Natural killer cell treated with Interleukin-12 subunit alpha and Interleukin-12 subunit beta and Interleukin-15 and Interleukin-18, amount 100 ng/mL, for 72 hours (primary cell): ENCODE measurements around the gene SNX9. TPM values are rescaled to one million over a fixed set of nuclear protein-coding genes. Genes with fewer than 3 reads are reported as not detected.

Experiments used
- ATAC-seq, 2 donors: fragments of 150-1000 bp; cut with Tn5 transposase in 1 of 2; sonication (Bioruptor Pico), chemical (Tn5 transposase) in 1 of 2; 2 replicates each; pipeline ENCODE4 v1.10.0; 2021
- DNase-seq: peaks from one replicate; pipeline ENCODE4 v3.0.0; 2022; ENCODE audit warnings: low spot score
- H3K27ac Mint-ChIP-seq, 2 donors: 1 replicate in 1 of 2; 2 replicates in 1 of 2; pipeline ENCODE4 v1.8.0; 2022; ENCODE audit warnings: mixed read lengths in 2 of 2, mild to moderate bottlenecking in 1 of 2, moderate library complexity in 1 of 2
- H3K27me3 Mint-ChIP-seq, 2 donors: 1 replicate in 1 of 2; 2 replicates in 1 of 2; pipeline ENCODE4 v1.8.0; 2022; ENCODE audit warnings: mixed read lengths in 2 of 2
- H3K36me3 Mint-ChIP-seq: one replicate; pipeline ENCODE4 v1.8.0; 2022; ENCODE audit warnings: mixed read lengths
- H3K4me1 Mint-ChIP-seq, 2 donors: 1 replicate in 1 of 2; 2 replicates in 1 of 2; pipeline ENCODE4 v1.8.0; 2022; ENCODE audit warnings: low read depth in 2 of 2, mixed read lengths in 2 of 2, mild to moderate bottlenecking in 1 of 2
- H3K4me3 Mint-ChIP-seq: one replicate; pipeline ENCODE4 v1.8.0; 2022; ENCODE audit warnings: mixed read lengths
- H3K9me3 Mint-ChIP-seq: 2 replicates; pipeline ENCODE4 v1.8.0; 2022; ENCODE audit warnings: mixed read lengths
- total RNA-seq, 2 donors: library from RNA; stranded (reverse); gene quantifications; one replicate each; pipeline ENCODE4 v1.2.3, GENCODE V29; 2022

Gene SNX9
- total RNA-seq = 10 to 100 TPM in 1 of 2 donors, 1 to 10 TPM in 1; 5.4 to 14.6 TPM

DNA sequence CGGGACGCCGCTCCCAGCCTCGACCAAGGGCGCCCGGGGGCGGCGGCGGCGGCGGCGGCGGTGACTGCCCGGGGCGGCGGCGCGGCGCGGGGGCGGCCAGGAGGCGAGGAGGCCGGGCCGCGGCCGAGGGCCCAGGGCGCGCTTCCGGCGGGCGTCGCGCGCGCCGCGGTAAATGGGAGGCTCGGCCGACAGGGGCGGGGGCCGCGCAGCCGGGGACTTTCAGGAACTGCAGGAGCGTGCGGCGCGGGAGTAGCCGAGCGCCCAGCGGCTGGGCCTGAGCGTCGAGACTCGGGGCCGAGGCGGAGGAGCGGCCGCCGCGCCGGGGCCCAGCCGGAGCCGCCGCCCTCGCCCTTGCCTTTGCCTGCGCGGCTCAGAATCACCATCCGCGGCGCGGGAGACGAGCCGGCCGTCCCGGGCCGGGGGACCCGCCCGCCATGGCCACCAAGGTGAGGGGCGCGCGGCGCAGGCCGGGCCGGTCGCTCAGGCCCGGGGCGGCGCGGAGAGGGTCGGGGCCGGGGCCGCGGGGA, at the start of gene SNX9:
TSS of gene SNX9 (plus strand) at position 246 of the 527 bp plus-strand sequence. CDS start at position 435, 189 bp downstream.
- H3K4me3 Mint-ChIP-seq = peak within 1 kb of the TSS; percentile 96

DNA sequence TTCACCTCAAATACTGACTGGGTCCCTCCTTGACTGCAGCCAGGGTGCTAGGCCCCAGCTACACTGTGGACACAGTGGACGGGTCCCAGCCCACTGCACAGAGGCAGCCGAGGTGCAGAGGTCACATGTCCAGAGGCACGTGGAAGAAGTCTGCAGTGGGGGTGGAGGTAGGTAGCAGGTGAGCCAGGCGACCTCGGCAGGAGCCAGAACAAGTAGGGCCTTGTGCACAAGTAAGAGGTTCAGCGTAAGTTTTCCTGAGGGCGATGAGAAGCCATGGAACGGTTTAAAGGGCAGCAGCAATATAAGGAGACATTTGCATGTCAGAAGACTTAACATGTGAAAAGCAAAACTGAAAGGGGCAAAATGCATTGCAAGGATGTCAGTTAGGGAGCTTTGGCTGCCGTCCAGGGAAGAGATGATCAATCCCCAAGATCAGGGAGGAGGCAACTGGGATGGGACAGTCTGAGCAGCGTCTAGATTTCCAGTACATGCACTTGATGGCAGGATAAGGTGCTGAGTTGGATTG, 49.7 kb upstream of the SNX9 start:
- DNase-seq (no peak), ATAC-seq (no peak)
- Mint-ChIP-seq H3K9me3 (no peaks in the 10 kb centered on the region), H3K36me3 (no peaks in the 10 kb centered on the region), H3K4me1 (peaks cover 13 to 19% of the 10 kb centered on the region in 2 donors), H3K27me3 (peaks cover 22 to 29% of the 10 kb centered on the region in 2 donors), H3K27ac (peak overlapping the region in 1 of 2 donors; percentile 30), H3K4me3 (no peak overlapping the region)

More for the DNA sequence above, at the start of gene SNX9:
- Mint-ChIP-seq H3K9me3 (no peaks in the 10 kb centered on the region), H3K4me1 (peaks cover 9 to 12% of the 10 kb centered on the region in 2 donors), H3K36me3 (no peaks in the 10 kb centered on the region), H3K27ac (peak within 1 kb of the TSS; percentile 80 to 93), H3K27me3 (peaks cover 24 to 40% of the 10 kb centered on the region in 2 donors)
- DNase-seq (peak; percentile 82), ATAC-seq (peak; percentile 88 to 95)

DNA sequence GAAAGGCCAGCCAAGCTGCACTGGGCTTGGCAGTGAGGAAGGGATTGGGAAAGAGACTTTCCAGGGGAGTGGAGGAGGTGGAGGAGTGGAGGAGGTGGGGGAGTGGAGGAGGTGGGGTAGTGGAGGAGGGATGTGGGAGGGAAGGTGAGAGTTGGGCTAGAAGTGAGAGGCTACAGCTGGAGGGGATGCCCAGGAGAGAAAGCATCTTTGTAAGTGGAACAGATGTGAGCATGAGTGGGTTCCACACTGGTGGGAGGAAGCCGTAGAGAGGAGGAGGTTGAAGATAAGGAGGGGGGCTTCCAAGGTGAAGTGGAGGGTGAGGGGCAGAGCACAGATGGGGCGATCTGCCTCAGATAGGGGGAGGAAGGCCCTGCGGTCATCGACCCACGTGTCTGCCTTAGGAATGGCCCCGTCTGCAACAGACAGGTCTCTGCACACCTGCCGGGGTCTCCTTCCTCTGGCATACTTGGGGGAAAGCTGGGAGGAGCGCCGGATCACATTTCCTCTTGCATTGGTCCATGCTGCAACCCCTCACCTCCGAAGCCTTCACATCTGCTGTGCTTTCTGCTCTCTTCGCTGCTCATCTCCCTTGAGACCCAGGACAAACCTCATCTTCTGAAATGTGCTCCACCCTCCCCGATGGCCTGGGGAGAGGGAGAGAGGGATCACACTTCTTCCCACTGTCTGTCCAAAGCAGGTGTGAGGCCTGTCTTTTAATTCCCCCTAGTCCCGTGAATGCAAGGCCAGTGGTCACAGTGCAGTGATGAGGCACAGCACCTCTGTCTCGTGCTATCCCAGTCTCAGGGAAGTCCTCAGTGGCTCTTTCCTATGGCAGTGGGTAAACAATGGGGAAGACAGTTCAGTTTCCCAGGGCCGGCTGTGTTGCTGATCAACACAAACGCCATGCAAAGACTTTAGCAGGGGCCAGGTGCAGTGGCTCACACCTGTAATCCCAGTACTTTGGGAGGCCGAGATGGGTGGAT, 48.6 kb upstream of the SNX9 start:
- H3K27me3 Mint-ChIP-seq = peaks cover 22 to 25% of the 10 kb centered on the region in 2 donors
- peak overlapping the region in 1 of 2 donors; percentile 30 for H3K27ac Mint-ChIP-seq
- H3K4me3 Mint-ChIP-seq = no peak overlapping the region
- no peaks in the 10 kb centered on the region for H3K36me3 Mint-ChIP-seq
- peak; percentile 64 to 79 for ATAC-seq
- H3K9me3 Mint-ChIP-seq = no peaks in the 10 kb centered on the region
- no peak for DNase-seq
- H3K4me1 Mint-ChIP-seq = peaks cover 6 to 11% of the 10 kb centered on the region in 2 donors

DNA sequence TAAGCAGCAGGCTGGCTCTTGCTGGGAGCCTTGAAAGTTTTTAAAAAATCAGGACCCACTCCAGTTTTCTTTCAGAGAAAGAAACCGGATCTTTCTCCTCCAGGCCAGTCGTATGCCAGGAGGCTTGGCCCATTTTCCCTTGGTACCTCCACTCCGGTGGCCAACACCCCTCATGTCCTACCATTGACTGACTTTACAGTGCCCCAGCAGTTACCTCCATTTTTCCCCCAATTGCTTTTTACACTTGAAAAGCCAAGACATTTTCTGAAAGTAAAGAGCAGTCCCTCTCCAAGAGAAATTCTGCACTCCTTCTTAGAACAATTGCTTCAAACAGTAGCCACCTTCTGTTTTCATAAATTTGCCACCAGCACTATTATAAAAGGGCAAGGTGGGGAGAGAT, 47.7 kb upstream of the SNX9 start:
- H3K9me3 Mint-ChIP-seq = no peaks in the 10 kb centered on the region
- no peak overlapping the region for H3K4me3 Mint-ChIP-seq
- H3K4me1 Mint-ChIP-seq = peaks cover 0 to 8% of the 10 kb centered on the region in 2 donors
- peaks cover 22% of the 10 kb centered on the region in 2 donors for H3K27me3 Mint-ChIP-seq
- no peaks in the 10 kb centered on the region for H3K36me3 Mint-ChIP-seq
- H3K27ac Mint-ChIP-seq = no peak overlapping the region
- DNase-seq (no peak), ATAC-seq (no peak)

DNA sequence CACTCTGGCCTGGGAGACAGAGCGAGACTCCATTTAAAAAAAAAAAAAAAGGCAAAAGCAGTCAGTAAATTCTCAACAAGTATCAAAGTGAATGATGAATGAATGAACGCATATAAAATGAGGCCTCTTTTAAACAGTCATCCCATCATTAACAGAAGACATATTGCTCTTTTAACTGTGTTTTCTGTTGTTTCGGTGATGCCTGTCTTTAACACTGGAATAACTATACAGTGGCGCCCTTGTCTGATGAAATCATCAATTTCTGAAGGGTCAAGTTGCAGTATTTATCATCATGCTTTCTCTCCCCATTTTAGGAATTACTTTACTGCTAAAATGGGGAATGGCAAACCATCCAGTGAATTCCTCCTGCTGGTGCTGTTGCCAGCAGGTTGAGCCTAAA, 45.7 kb upstream of the SNX9 start:
- peaks cover 24 to 32% of the 10 kb centered on the region in 2 donors for H3K27me3 Mint-ChIP-seq
- peaks cover 0 to 8% of the 10 kb centered on the region in 2 donors for H3K4me1 Mint-ChIP-seq
- no peaks in the 10 kb centered on the region for H3K36me3 Mint-ChIP-seq
- H3K9me3 Mint-ChIP-seq = no peaks in the 10 kb centered on the region
- H3K27ac Mint-ChIP-seq = no peak overlapping the region
- H3K4me3 Mint-ChIP-seq = no peak overlapping the region
- DNase-seq (no peak), ATAC-seq (no peak)

DNA sequence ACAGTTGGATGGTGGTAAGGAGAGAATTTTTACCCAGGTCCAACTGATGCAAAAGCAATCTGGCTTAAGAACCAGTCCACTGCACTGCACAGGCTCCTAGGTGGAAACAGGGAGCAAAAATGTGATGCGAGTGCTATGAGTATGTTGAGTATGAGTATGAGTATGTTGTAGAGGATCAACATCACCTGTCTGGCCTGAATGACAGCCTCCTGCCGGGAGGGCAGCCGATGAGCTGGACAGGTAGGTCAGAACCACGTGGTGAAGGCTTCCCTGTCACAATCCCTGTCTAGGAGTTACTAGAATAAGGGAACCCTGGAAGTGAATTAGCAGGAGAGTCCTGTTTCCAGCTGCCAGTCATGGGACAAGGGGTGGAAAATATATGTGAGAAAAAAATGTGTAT, 44.3 kb upstream of the SNX9 start:
- ATAC-seq (no peak), DNase-seq (no peak)
- Mint-ChIP-seq H3K27ac (no peak overlapping the region), H3K4me1 (peaks cover 0 to 3% of the 10 kb centered on the region in 2 donors), H3K27me3 (peaks cover 21 to 28% of the 10 kb centered on the region in 2 donors), H3K36me3 (no peaks in the 10 kb centered on the region), H3K4me3 (no peak overlapping the region), H3K9me3 (no peaks in the 10 kb centered on the region)

DNA sequence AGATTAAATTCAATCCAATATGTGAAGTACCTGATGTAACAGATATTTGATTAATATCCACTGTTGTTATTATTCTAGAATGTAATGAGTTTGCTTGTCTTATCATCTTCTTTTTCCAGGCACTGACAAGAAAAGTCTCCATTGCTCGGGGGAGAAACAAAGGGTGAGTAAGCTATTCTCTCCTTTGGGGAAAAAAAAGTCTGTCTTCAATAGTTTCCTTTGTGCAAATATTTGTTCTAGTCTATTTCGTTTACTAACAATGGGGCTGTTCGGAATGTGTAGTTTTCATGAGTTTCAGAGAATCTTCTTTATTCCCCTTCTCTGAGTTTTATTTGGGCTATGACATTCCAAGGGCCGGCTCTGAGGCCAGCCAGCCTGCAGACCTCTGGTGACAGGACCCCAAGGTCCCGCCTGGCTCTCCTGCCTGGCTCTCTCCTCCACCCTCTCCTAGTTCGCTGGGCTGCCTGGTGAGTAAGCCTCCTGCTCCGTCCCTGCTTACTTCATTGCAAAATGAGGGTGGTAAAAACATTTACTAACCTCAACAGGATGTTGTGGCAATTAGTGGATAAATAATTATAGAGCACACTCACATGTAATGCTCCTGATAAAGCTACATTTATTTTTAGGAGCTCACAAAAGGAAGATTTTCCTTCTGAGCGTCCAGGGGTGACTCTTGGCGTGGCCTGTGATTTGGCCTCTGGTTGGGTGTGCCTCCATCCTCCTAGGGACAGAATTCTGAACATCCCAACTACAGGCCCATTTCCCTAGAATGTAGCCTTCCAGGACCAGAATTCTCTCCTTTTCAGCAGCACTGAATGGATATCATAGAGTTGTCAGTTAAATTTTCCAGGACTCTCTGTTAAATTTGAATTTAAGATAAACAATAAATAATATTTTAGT, 43.1 kb upstream of the SNX9 start:
- Mint-ChIP-seq H3K4me3 (no peak overlapping the region), H3K4me1 (no peaks in the 10 kb centered on the region), H3K27me3 (peaks cover 21 to 22% of the 10 kb centered on the region in 2 donors), H3K27ac (no peak overlapping the region), H3K9me3 (no peaks in the 10 kb centered on the region), H3K36me3 (no peaks in the 10 kb centered on the region)
- DNase-seq = no peak
- ATAC-seq = no peak

DNA sequence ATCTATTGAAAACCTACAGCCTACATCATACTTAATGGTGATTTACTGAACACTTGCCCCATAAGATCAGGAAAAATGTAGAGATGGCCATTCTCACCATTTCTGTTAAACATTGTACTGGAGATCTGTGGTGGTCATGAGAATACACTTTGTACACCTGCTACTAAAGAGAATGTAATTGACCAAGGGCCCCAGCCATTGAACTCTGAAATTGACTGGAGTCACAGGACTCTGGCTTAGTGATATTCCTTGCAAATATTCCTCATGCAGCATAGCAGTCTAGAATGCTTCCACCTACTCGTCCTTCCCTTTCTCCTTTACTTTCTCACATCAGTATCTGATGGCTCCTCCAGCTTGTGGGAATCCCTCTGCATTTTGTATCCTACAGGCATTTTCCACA, 37.4 kb upstream of the SNX9 start:
- H3K36me3 Mint-ChIP-seq = no peaks in the 10 kb centered on the region

DNA sequence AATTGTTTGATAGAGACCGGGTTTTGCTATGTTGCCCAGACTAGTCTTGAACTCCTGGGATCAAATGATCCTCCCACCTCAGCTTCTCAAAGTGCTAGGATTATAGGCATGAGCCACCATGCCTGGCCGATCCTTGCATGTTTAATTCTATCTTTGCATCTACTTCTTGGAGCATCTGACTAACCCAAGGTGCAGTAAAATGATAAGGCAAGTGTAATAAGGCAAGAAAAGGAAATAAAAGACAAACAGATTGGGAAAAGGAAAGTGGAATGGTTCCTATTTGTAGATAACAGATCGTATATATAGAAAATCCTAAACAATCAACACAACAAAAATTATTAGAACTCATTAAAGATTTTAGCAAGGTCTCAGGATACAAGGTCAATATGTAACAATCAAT, 36.8 kb upstream of the SNX9 start:
- Mint-ChIP-seq H3K4me3 (no peak overlapping the region), H3K27ac (no peak overlapping the region), H3K27me3 (peaks cover 15 to 24% of the 10 kb centered on the region in 2 donors), H3K4me1 (no peaks in the 10 kb centered on the region), H3K9me3 (no peaks in the 10 kb centered on the region), H3K36me3 (no peaks in the 10 kb centered on the region)
- ATAC-seq = no peak
- DNase-seq = no peak

More for the DNA sequence above, 37.4 kb upstream of the SNX9 start:
- no peaks in the 10 kb centered on the region for H3K9me3 Mint-ChIP-seq
- no peak overlapping the region for H3K4me3 Mint-ChIP-seq
- DNase-seq (no peak), ATAC-seq (no peak)
- H3K27ac Mint-ChIP-seq = no peak overlapping the region
- peaks cover 19 to 25% of the 10 kb centered on the region in 2 donors for H3K27me3 Mint-ChIP-seq
- no peaks in the 10 kb centered on the region for H3K4me1 Mint-ChIP-seq

DNA sequence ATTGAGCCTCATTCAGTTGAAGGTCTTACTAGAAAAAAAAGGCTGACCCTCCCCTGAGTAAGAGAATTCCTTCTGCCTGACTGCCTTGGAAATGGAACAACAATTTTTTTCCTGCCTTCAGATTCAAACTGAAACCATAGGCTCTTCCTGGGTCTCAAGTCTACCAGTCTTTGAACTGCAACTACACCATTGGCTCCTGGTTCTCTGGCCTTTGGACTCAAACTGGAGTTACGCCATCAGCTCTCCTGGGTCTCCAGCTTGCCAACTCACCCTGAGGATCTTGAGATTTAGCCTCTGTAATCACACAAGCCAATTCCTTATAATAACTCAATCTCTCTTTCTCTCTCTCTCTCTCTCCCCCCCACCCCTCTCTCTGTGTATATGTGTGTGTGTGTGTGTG, 36.0 kb upstream of the SNX9 start:
- Mint-ChIP-seq H3K4me3 (no peak overlapping the region), H3K9me3 (no peaks in the 10 kb centered on the region), H3K27ac (no peak overlapping the region), H3K36me3 (no peaks in the 10 kb centered on the region), H3K27me3 (peaks cover 14 to 28% of the 10 kb centered on the region in 2 donors), H3K4me1 (no peaks in the 10 kb centered on the region)
- ATAC-seq = no peak
- no peak for DNase-seq

DNA sequence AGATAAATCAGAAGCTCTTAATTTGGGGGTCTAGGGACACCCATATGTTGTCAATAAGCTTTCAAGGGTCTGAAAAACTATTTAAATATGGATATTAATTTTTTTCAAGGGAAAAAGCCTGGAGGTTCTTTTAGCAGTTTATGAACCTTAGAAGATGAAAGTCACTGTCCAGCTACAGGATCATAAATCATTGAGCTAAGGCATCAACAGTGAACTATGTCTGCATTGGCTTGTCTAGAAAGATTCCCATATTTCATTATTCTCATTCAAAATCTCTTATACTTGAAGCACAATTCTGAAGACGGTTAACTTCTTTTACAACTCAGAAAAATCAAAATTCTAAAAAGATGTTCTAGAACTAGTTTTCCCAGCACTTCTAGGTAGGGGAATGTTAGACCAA, 34.9 kb upstream of the SNX9 start:
- Mint-ChIP-seq H3K9me3 (no peaks in the 10 kb centered on the region), H3K36me3 (no peaks in the 10 kb centered on the region), H3K4me3 (no peak overlapping the region), H3K4me1 (no peaks in the 10 kb centered on the region), H3K27ac (no peak overlapping the region), H3K27me3 (peaks cover 14 to 23% of the 10 kb centered on the region in 2 donors)
- no peak for DNase-seq
- no peak for ATAC-seq

DNA sequence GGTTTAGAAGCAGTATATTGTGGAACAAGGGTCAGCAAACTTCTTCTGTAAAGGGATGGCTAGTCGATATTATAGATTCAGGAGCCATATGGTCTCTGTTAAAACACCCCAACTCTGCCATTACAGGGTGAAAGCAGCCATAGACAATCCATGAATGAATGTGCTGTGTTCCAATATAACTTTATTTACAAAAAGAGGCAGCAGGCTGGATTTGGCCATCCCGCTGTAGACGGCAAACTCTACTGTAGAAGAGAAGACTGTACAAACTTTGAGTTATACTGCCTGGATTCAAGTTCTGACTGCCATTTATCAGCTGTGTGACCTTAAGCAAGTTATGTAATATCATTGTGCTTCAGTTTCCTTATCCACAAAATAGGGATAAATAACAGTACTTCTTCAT, 33.7 kb upstream of the SNX9 start:
- H3K27me3 Mint-ChIP-seq = peaks cover 22% of the 10 kb centered on the region in 2 donors
- no peak for DNase-seq
- H3K27ac Mint-ChIP-seq = no peak overlapping the region
- no peaks in the 10 kb centered on the region for H3K4me1 Mint-ChIP-seq
- no peak overlapping the region for H3K4me3 Mint-ChIP-seq
- H3K9me3 Mint-ChIP-seq = no peaks in the 10 kb centered on the region
- no peaks in the 10 kb centered on the region for H3K36me3 Mint-ChIP-seq
- no peak for ATAC-seq

DNA sequence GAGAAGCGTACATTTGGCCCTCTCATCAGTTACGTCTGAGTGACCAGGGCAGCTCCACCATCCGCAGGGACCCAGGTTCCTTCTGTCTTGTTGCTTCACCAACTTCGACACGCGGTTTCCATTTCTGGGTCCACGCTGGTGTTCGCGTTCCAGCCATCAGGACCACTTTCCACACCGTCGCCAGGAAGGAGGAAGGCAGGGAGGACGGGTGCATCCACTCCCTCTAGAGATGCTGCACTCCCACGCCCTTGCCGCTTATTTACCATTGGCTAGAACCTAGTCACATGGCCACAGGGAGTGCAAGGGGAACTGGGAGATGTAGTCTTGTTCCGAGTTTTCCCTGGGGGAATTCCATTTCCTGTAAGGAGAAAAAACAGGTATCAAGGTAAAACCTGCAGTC, 33.2 kb upstream of the SNX9 start:
- H3K4me3 Mint-ChIP-seq = no peak overlapping the region
- H3K27ac Mint-ChIP-seq = no peak overlapping the region
- H3K9me3 Mint-ChIP-seq = no peaks in the 10 kb centered on the region
- no peak for DNase-seq
- no peak for ATAC-seq
- H3K36me3 Mint-ChIP-seq = no peaks in the 10 kb centered on the region
- H3K4me1 Mint-ChIP-seq = no peaks in the 10 kb centered on the region
- H3K27me3 Mint-ChIP-seq = peaks cover 19 to 24% of the 10 kb centered on the region in 2 donors
